Ovary (tissue), 3 donors: ENCODE results near the gene IMMP2L.

Experiments used
- CTCF ChIP-seq, 3 donors: fragments of 450-650 bp in 2 of 3; fragments of 200-600 bp in 1 of 3; IDR thresholded peaks; one replicate each; pipeline versions ENCODE4 v1.5.1 to v1.8.0; 2016 to 2022; ENCODE audit warnings: antibody characterized with exemption in 3 of 3, mild to moderate bottlenecking in 1 of 3
- EP300 ChIP-seq: sonication (generic); formaldehyde crosslinking; IDR thresholded peaks from one replicate; pipeline ENCODE4 v1.6.1; 2017; ENCODE audit warnings: antibody characterized with exemption
- donor health status: DM: no; HTN: no; CAD: no.

DNA sequence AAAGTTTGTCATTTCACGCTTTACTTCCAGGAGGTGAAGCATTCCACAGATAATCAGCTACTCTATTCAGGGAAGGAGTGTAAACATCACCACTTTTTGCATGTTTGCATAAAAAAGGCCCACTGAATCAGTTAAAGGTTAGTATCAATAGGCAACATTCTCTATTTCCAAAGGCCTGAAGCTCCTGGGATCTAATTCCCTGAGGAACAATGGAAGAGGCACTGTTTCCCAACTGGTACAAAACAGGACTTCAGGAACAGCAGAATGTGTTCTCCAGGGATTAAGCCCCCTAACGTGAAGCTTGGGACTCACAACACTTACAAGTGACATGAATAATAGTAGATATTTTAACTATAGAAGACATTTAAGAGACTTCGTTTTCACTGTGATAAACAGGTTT, 465.3 kb downstream of the IMMP2L start:
- TF ChIP-seq CTCF (IDR thresholded peaks at IDR 0.05) (no peak), EP300 (no peak)
